IPS-18a (cell line): Measurements from ENCODE around the gene LGALS4.
"Not testable (repeated sequence)": the region's sequence is repeated elsewhere in the genome, so short reads cannot be mapped to it uniquely, and the experiment has no call there.

Source experiments
- H3K27ac ChIP-seq: one replicate; pipeline ENCODE4 v1.5.1; 2013; ENCODE audit warnings: low read length
- H3K27me3 ChIP-seq: one replicate; pipeline ENCODE4 v1.6.1; 2013; ENCODE audit warnings: mild to moderate bottlenecking, low read length; ENCODE audit not compliant: control insufficient read depth, insufficient read depth
- H3K36me3 ChIP-seq: one replicate; pipeline ENCODE4 v1.6.1; 2013; ENCODE audit warnings: low read depth, low read length; ENCODE audit not compliant: control insufficient read depth
- H3K4me1 ChIP-seq: one replicate; pipeline ENCODE4 v1.6.1; 2013; ENCODE audit warnings: low read depth, low read length; ENCODE audit not compliant: control insufficient read depth
- H3K4me3 ChIP-seq: one replicate; pipeline ENCODE4 v1.5.1; 2013; ENCODE audit warnings: low read length
- H3K9ac ChIP-seq: one replicate; pipeline ENCODE4 v1.6.1; 2013; ENCODE audit warnings: mild to moderate bottlenecking, low read length, moderate library complexity
- H3K9me3 ChIP-seq: one replicate; pipeline ENCODE4 v1.6.1; 2013; ENCODE audit warnings: low read depth, low read length; ENCODE audit not compliant: control insufficient read depth

LGALS4 gene

DNA sequence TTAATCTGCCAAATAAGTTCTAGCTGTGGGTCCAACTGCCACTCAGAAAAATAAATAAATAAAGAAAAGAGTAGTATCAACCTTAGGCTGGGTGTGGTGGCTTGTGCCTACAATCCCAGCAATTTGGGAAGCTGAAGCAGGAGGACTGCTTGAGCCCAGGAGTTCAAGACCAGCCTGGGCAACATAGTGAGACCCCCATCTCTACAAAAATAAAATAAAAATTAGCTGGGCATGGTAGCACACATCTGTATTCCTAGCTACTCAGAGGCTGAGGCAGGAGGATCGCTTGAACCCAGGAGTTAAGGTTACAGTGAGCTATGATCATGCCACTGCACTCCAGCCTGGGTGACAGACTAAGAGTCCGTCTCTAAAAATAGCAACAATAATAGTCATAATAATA, 1.2 kb upstream of the LGALS4 start:
- not testable (repeated sequence) for H3K9ac ChIP-seq, H3K4me1 ChIP-seq, H3K4me3 ChIP-seq, H3K27ac ChIP-seq, H3K27me3 ChIP-seq, H3K9me3 ChIP-seq
- peaks cover 15% of the 10 kb centered on the region for H3K36me3 ChIP-seq

DNA sequence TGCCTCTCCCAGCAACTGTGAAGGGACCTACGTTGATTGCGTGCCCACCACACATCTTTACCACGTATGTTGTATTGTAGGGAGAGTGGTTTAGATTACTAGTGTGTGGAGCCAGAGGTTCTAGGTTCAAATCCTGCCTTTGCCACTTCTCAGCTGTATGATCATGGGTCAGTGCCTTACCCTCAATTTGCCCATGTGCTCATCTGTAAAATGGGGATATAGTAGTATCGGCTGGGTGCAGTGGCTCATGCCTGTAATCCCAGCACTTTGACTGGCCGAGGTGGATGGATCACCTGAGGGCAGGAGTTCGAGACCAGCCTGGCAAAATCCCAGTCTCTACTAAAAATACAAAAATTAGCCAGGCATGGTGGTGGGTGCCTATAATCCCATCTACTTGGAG, 578 bp upstream of the LGALS4 start:
- Histone ChIP-seq H3K4me3 (no peak overlapping the region), H3K27me3 (no peaks in the 10 kb centered on the region), H3K27ac (no peak overlapping the region), H3K4me1 (no peaks in the 10 kb centered on the region), H3K36me3 (peaks cover 15% of the 10 kb centered on the region), H3K9me3 (no peaks in the 10 kb centered on the region), H3K9ac (no peak overlapping the region)

DNA sequence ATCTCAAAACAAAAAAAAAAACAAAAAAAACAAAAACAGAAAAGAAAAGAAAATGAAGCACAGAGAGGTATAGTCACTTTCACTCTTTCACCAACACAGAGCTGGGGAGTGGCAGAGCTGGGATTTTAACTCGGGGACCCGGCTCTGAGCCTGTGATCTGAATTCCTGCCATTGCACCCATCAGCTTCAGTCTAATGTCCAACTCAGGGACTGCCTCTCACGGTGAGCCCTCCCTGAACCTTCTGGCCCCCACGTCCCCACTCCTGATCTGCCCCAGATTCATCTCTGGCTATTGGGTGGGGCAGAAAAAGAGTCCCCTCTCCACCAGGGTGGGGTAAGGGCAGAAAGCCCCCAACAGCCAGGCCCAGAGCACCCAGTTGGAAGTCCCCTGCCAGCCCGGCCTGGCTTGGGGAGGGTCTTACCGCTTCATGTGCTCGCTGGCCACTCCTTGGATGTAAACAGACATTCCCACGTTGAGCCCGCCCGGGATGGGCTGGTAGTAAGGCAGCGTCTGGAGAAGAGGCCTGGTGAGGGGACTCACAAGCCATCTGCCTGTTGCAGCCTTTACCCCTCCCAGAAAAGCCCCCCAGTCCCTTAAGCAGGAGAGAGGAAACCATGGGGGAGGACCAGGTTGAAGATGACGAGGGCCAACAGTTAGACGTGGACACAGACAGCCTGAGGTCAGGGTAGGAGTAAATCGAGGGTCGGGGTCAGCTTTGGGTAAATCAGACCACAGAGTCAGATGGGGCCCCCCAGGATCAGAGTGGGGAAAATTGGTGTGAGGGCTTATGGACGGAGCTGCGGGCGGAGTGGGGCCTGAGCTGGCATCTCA, 520 bp downstream of the LGALS4 start:
- Histone ChIP-seq H3K27ac (no peak overlapping the region), H3K9ac (no peak overlapping the region), H3K36me3 (peaks cover 15% of the 10 kb centered on the region), H3K4me3 (no peak overlapping the region), H3K9me3 (no peaks in the 10 kb centered on the region), H3K27me3 (no peaks in the 10 kb centered on the region), H3K4me1 (no peaks in the 10 kb centered on the region)

GRCh38 chr19:38809592-38810252, 3.0 kb downstream of the LGALS4 start:
- H3K9me3 ChIP-seq, result no peaks in the 10 kb centered on the region
- no peaks in the 10 kb centered on the region for H3K27me3 ChIP-seq
- no peak overlapping the region for H3K27ac ChIP-seq
- no peak overlapping the region for H3K9ac ChIP-seq
- H3K4me3 ChIP-seq, result no peak overlapping the region
- H3K36me3 ChIP-seq, result no peaks in the 10 kb centered on the region
- H3K4me1 ChIP-seq, result no peaks in the 10 kb centered on the region

DNA sequence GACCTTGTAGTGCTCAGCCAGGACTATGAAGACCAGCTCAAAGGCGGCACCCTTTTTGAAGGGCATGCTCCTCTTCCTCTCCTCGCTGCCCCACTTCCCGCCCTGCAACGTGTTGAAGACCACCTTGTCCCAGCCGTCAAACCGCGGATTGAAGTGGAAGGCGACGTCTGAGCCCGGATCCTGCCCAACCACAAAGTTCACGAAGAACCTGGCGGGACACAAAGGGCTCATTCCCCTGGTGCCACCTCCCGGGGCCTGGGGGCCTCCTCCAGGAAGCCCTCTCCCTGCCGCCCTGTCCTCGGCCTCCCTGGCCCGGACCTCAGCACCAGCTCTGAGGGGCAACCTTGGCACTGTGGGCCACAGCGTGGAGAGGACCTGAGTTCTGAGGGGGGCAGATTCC, 4.0 kb downstream of the LGALS4 start:
- Histone ChIP-seq H3K4me1 (no peaks in the 10 kb centered on the region), H3K9me3 (no peaks in the 10 kb centered on the region), H3K27ac (no peak overlapping the region), H3K27me3 (no peaks in the 10 kb centered on the region), H3K4me3 (no peak overlapping the region), H3K9ac (no peak overlapping the region), H3K36me3 (no peaks in the 10 kb centered on the region)

DNA sequence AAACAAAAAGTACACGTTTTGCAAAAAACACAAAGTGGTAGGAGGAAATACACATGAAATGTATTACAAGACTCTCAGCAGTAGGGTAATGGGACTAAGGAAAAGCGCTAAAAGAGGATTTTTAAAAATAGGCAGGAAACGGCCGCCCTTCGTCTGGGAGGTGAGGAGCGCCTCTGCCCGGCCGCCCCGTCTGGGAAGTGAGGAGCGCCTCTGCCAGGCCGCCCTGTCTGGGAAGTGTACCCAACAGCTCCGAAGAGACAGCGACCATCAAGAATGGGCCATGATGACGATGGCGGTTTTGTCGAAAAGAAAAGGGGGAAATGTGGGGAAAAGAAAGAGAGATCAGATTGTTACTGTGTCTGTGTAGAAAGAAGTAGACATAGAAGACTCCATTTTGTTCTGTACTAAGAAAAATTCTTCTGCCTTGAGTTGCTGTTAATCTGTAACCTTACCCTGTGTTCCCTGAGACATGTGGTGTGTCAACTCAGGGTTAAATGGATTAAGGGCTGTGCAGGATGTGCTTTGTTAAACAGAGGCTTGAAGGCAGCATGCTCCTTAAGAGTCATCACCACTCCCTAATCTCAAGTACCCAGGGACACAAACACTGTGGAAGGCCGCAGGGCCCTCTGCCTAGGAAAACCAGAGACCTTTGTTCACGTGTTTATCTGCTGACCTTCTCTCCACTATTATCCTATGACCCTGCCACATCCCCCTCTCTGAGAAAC, 5.2 kb downstream of the LGALS4 start:
- not testable (repeated sequence) for H3K4me1 ChIP-seq, H3K4me3 ChIP-seq, H3K36me3 ChIP-seq, H3K27ac ChIP-seq, H3K9me3 ChIP-seq, H3K27me3 ChIP-seq, H3K9ac ChIP-seq

DNA sequence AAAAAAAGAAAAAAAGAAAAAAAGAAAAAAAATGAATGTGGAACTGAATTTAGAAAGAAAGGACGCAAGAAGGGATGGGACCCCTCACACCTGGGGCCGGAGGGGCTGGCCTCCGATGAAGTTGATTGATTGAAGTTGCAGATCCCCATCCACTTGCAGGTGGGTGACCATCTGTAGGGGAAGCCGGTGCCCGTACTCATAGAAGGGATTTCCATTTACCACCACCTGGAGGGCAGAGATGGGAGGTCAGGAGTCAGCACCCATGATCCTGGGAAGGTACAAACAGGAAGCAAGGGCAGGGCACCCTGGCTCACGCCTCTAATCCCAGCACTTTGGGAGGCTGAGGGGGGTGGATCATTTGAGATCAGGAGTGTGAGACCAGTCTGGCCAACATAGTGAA, 6.4 kb downstream of the LGALS4 start:
- no peak overlapping the region for H3K27ac ChIP-seq
- H3K9me3 ChIP-seq, result no peaks in the 10 kb centered on the region
- no peaks in the 10 kb centered on the region for H3K4me1 ChIP-seq
- no peaks in the 10 kb centered on the region for H3K27me3 ChIP-seq
- no peak overlapping the region for H3K4me3 ChIP-seq
- H3K36me3 ChIP-seq, result no peaks in the 10 kb centered on the region
- no peak overlapping the region for H3K9ac ChIP-seq

DNA sequence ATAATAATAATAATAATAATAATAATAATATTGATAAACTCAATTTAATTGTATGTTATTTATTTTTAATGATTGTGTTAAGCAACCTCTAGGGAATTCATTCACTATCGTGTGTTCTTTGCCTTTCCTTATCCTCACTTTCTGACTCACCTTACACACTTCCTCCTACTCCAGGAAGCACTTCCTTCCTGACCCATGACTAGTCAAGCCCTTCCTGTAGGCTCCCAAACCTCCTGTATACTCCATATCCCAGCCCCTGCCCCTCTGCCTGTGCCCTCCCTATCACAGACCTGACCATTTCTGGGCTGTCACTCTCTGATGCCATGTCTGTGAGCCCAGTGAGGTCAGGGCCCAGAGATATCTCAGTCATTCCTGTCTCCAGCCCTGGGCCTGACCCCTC, 7.6 kb downstream of the LGALS4 start:
- H3K27ac ChIP-seq, result no peak overlapping the region
- no peak overlapping the region for H3K4me3 ChIP-seq
- no peaks in the 10 kb centered on the region for H3K27me3 ChIP-seq
- no peak overlapping the region for H3K9ac ChIP-seq
- H3K9me3 ChIP-seq, result no peaks in the 10 kb centered on the region
- no peaks in the 10 kb centered on the region for H3K36me3 ChIP-seq
- H3K4me1 ChIP-seq, result no peaks in the 10 kb centered on the region

DNA sequence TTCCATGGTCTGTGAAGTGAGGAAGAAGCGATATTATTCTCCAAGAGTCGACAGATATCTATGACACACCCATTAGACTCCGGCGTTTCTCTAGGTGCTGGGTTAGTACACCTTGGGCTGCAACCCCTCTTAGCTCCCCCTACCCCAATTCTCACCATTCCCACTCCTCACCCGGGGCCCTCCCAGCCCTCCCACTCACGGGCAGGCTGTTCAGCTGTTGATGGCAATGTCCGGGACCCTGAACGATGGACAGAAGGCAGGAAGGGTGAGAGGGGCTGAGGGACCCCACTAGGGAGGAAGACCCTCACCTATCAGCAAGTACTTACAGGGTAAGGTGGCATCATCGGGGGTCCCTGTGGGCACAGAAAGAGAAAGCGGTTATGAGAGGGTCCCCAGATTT, 9.2 kb downstream of the LGALS4 start:
- H3K27ac ChIP-seq, result no peak overlapping the region
- no peaks in the 10 kb centered on the region for H3K36me3 ChIP-seq
- no peak overlapping the region for H3K9ac ChIP-seq
- H3K4me1 ChIP-seq, result no peaks in the 10 kb centered on the region
- no peaks in the 10 kb centered on the region for H3K9me3 ChIP-seq
- no peak overlapping the region for H3K4me3 ChIP-seq
- H3K27me3 ChIP-seq, result no peaks in the 10 kb centered on the region

GRCh38 chr19:38801359-38802095, 11.2 kb downstream of the LGALS4 start:
- no peak overlapping the region for H3K9ac ChIP-seq
- no peaks in the 10 kb centered on the region for H3K36me3 ChIP-seq
- H3K27me3 ChIP-seq, result no peaks in the 10 kb centered on the region
- H3K4me1 ChIP-seq, result no peaks in the 10 kb centered on the region
- H3K27ac ChIP-seq, result no peak overlapping the region
- no peak overlapping the region for H3K4me3 ChIP-seq
- no peaks in the 10 kb centered on the region for H3K9me3 ChIP-seq

DNA sequence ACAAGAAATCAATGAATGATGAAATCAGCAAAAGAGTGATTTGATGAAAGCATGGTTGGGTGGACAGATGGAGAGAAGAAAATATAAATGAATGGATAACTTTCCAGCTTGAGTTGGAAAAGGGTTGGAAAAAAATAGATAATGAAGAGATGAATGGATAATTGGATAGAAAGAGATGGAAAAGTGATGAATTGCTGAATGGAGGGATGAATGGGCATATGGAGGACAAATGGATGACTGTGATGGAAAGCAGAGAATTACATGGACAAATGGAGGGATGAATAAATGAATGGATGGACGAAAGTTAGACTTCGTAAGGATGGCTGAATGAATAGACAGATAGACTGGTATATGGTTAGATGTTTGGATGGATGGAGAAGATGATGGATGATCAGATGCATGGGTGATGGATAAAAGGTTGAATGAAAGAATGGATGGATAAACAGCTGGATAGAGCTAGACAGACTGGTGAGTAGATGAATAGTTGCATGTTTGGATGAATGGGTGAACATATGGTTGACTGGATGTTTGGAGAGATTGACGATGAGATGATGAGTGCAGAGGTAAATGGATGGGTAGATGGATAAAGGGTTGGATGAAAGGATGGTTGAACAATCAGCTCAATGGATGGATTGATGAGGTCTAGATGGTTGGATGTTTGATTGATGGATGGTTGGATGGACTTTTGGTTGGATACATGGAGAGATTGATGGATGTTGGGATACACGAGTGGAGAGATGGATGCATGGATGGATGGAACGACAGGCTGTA, 12.0 kb downstream of the LGALS4 start:
- H3K4me1 ChIP-seq, result no peaks in the 10 kb centered on the region
- no peaks in the 10 kb centered on the region for H3K27me3 ChIP-seq
- H3K4me3 ChIP-seq, result no peak overlapping the region
- no peaks in the 10 kb centered on the region for H3K36me3 ChIP-seq
- H3K9me3 ChIP-seq, result no peaks in the 10 kb centered on the region
- no peak overlapping the region for H3K27ac ChIP-seq
- no peak overlapping the region for H3K9ac ChIP-seq
